ENCODE measurements around the gene KCNIP4.

Gene KCNIP4

GRCh38 chr4:21744046-21744445, 204.5 kb downstream of the KCNIP4 start:
- Mint-ChIP-seq H3K4me3 (no peak overlapping the region), H3K4me1 (no peaks in the 10 kb centered on the region), H3K9me3 (no peaks in the 10 kb centered on the region), H3K27ac (no peak overlapping the region), H3K27me3 (no peaks in the 10 kb centered on the region), H3K36me3 (no peaks in the 10 kb centered on the region)
- CTCF ChIA-PET, result no interaction called here
- DNase-seq, result no peak

GRCh38 chr4:21742326-21742725, 206.2 kb downstream of the KCNIP4 start:
- Mint-ChIP-seq H3K36me3 (no peaks in the 10 kb centered on the region), H3K9me3 (no peaks in the 10 kb centered on the region), H3K27me3 (no peaks in the 10 kb centered on the region), H3K27ac (no peak overlapping the region), H3K4me1 (no peaks in the 10 kb centered on the region), H3K4me3 (no peak overlapping the region)
- no peak for DNase-seq
- CTCF ChIA-PET, result no interaction called here

- CTCF ChIA-PET, result no interaction called here
- Mint-ChIP-seq H3K27me3 (no peaks in the 10 kb centered on the region), H3K36me3 (no peaks in the 10 kb centered on the region), H3K9me3 (no peaks in the 10 kb centered on the region), H3K27ac (no peak overlapping the region), H3K4me1 (no peaks in the 10 kb centered on the region), H3K4me3 (no peak overlapping the region)
- no peak for DNase-seq
Measured at GRCh38 chr4:21738821-21739220, 209.8 kb downstream of the KCNIP4 start.

GRCh38 chr4:21735866-21736265, 212.7 kb downstream of the KCNIP4 start:
- no peaks in the 10 kb centered on the region for H3K4me1 Mint-ChIP-seq
- H3K36me3 Mint-ChIP-seq, result no peaks in the 10 kb centered on the region
- H3K9me3 Mint-ChIP-seq, result no peaks in the 10 kb centered on the region
- no peak overlapping the region for H3K27ac Mint-ChIP-seq
- DNase-seq, result no peak
- CTCF ChIA-PET, result no interaction called here
- H3K4me3 Mint-ChIP-seq, result no peak overlapping the region
- H3K27me3 Mint-ChIP-seq, result no peaks in the 10 kb centered on the region

GRCh38 chr4:21733894-21734630, 214.5 kb downstream of the KCNIP4 start:
- H3K36me3 Mint-ChIP-seq, result no peaks in the 10 kb centered on the region
- H3K4me3 Mint-ChIP-seq, result no peak overlapping the region
- H3K4me1 Mint-ChIP-seq, result no peaks in the 10 kb centered on the region
- DNase-seq, result no peak
- H3K27me3 Mint-ChIP-seq, result no peaks in the 10 kb centered on the region
- no peaks in the 10 kb centered on the region for H3K9me3 Mint-ChIP-seq
- CTCF ChIA-PET, result no interaction called here
- no peak overlapping the region for H3K27ac Mint-ChIP-seq

- no peaks in the 10 kb centered on the region for H3K27me3 Mint-ChIP-seq
- no peaks in the 10 kb centered on the region for H3K4me1 Mint-ChIP-seq
- CTCF ChIA-PET, result no interaction called here
Measured at GRCh38 chr4:21728304-21728703, 220.3 kb downstream of the KCNIP4 start.

GRCh38 chr4:21726255-21726815, 222.2 kb downstream of the KCNIP4 start:
- CTCF ChIA-PET, result no interaction called here
- DNase-seq, result no peak
- H3K4me3 Mint-ChIP-seq, result no peak overlapping the region
- H3K36me3 Mint-ChIP-seq, result no peaks in the 10 kb centered on the region
- H3K27me3 Mint-ChIP-seq, result no peaks in the 10 kb centered on the region
- no peak overlapping the region for H3K27ac Mint-ChIP-seq
- no peaks in the 10 kb centered on the region for H3K9me3 Mint-ChIP-seq
- no peaks in the 10 kb centered on the region for H3K4me1 Mint-ChIP-seq

More at GRCh38 chr4:21728304-21728703, 220.3 kb downstream of the KCNIP4 start:
- Mint-ChIP-seq H3K27ac (no peak overlapping the region), H3K36me3 (no peaks in the 10 kb centered on the region), H3K9me3 (no peaks in the 10 kb centered on the region), H3K4me3 (no peak overlapping the region)
- no peak for DNase-seq

- CTCF ChIA-PET, result no interaction called here
- Mint-ChIP-seq H3K27me3 (no peaks in the 10 kb centered on the region), H3K27ac (no peak overlapping the region), H3K9me3 (no peaks in the 10 kb centered on the region), H3K36me3 (no peaks in the 10 kb centered on the region), H3K4me3 (no peak overlapping the region), H3K4me1 (no peaks in the 10 kb centered on the region)
- DNase-seq, result no peak
Measured at GRCh38 chr4:21722157-21722839, 226.3 kb downstream of the KCNIP4 start.

GRCh38 chr4:21716531-21716930, 232.0 kb downstream of the KCNIP4 start:
- no peaks in the 10 kb centered on the region for H3K4me1 Mint-ChIP-seq
- CTCF ChIA-PET, result no interaction called here
- no peaks in the 10 kb centered on the region for H3K9me3 Mint-ChIP-seq
- no peak for DNase-seq
- H3K27ac Mint-ChIP-seq, result no peak overlapping the region
- no peaks in the 10 kb centered on the region for H3K36me3 Mint-ChIP-seq
- H3K4me3 Mint-ChIP-seq, result no peak overlapping the region
- H3K27me3 Mint-ChIP-seq, result no peaks in the 10 kb centered on the region

- no peaks in the 10 kb centered on the region for H3K4me1 Mint-ChIP-seq
- H3K4me3 Mint-ChIP-seq, result no peak overlapping the region
- no peaks in the 10 kb centered on the region for H3K9me3 Mint-ChIP-seq
- no peaks in the 10 kb centered on the region for H3K36me3 Mint-ChIP-seq
- DNase-seq, result no peak
- no peaks in the 10 kb centered on the region for H3K27me3 Mint-ChIP-seq
- H3K27ac Mint-ChIP-seq, result no peak overlapping the region
- CTCF ChIA-PET, result no interaction called here
Measured at GRCh38 chr4:21710179-21710835, 238.3 kb downstream of the KCNIP4 start.

GRCh38 chr4:21709761-21710160, 238.8 kb downstream of the KCNIP4 start:
- no peaks in the 10 kb centered on the region for H3K36me3 Mint-ChIP-seq
- no peak overlapping the region for H3K27ac Mint-ChIP-seq
- no peaks in the 10 kb centered on the region for H3K9me3 Mint-ChIP-seq
- H3K4me1 Mint-ChIP-seq, result no peaks in the 10 kb centered on the region
- CTCF ChIA-PET, result no interaction called here
- DNase-seq, result no peak
- no peak overlapping the region for H3K4me3 Mint-ChIP-seq
- H3K27me3 Mint-ChIP-seq, result no peaks in the 10 kb centered on the region

- H3K4me1 Mint-ChIP-seq, result no peaks in the 10 kb centered on the region
- H3K9me3 Mint-ChIP-seq, result no peaks in the 10 kb centered on the region
- CTCF ChIA-PET, result no interaction called here
- no peak for DNase-seq
- no peaks in the 10 kb centered on the region for H3K36me3 Mint-ChIP-seq
- H3K27me3 Mint-ChIP-seq, result no peaks in the 10 kb centered on the region
- H3K27ac Mint-ChIP-seq, result no peak overlapping the region
- no peak overlapping the region for H3K4me3 Mint-ChIP-seq
Measured at GRCh38 chr4:21709031-21709430, 239.5 kb downstream of the KCNIP4 start.

- Mint-ChIP-seq H3K4me1 (no peaks in the 10 kb centered on the region), H3K9me3 (peaks cover 2% of the 10 kb centered on the region), H3K27ac (no peak overlapping the region), H3K27me3 (peaks cover 4% of the 10 kb centered on the region), H3K4me3 (no peak overlapping the region), H3K36me3 (no peaks in the 10 kb centered on the region)
- CTCF ChIA-PET, result no interaction called here
- DNase-seq, result no peak
Measured at GRCh38 chr4:21699446-21699845, 249.1 kb downstream of the KCNIP4 start.

GRCh38 chr4:21697583-21697982, 251.0 kb downstream of the KCNIP4 start:
- no peak for DNase-seq
- H3K9me3 Mint-ChIP-seq, result peaks cover 2% of the 10 kb centered on the region
- peaks cover 4% of the 10 kb centered on the region for H3K27me3 Mint-ChIP-seq
- H3K4me3 Mint-ChIP-seq, result no peak overlapping the region
- no peaks in the 10 kb centered on the region for H3K36me3 Mint-ChIP-seq
- CTCF ChIA-PET, result no interaction called here
- H3K27ac Mint-ChIP-seq, result no peak overlapping the region
- H3K4me1 Mint-ChIP-seq, result no peaks in the 10 kb centered on the region

GRCh38 chr4:21695141-21695540, 253.4 kb downstream of the KCNIP4 start:
- DNase-seq, result no peak
- H3K4me1 Mint-ChIP-seq, result no peaks in the 10 kb centered on the region

More at GRCh38 chr4:21695141-21695540, 253.4 kb downstream of the KCNIP4 start:
- no peak overlapping the region for H3K4me3 Mint-ChIP-seq
- H3K27me3 Mint-ChIP-seq, result peaks cover 4% of the 10 kb centered on the region
- CTCF ChIA-PET, result no interaction called here
- H3K36me3 Mint-ChIP-seq, result no peaks in the 10 kb centered on the region
- no peak overlapping the region for H3K27ac Mint-ChIP-seq
- no peaks in the 10 kb centered on the region for H3K9me3 Mint-ChIP-seq
